ENCODE data around the gene GRK1. TPM values are rescaled to one million over a fixed set of nuclear protein-coding genes. Genes with fewer than 3 reads are reported as not detected.

GRK1 gene
- total RNA-seq, 1 donor from 2014 or later, result 0.07 TPM

GRCh38 chr13:113763961-113764792 is 97.2 kb downstream of the GRK1 start:
- Mint-ChIP-seq H3K27ac (ENCODE audit: unreplicated experiment) (no peak overlapping the region), H3K9me3 (ENCODE audit: low read depth) (no peaks in the 10 kb centered on the region), H3K4me1 (ENCODE audit: low read depth) (peaks cover 8% of the 10 kb centered on the region), H3K36me3 (ENCODE audit: low read depth) (peaks cover 3% of the 10 kb centered on the region), H3K27me3 (ENCODE audit: low read depth) (peaks cover 15% of the 10 kb centered on the region), H3K4me3 (ENCODE audit: unreplicated experiment) (no peak overlapping the region)
- DNase-seq (ENCODE audit: low spot score), result no peak
- no peak for TF ChIP-seq CTCF (IDR thresholded peaks at IDR 0.05)

- no peak for TF ChIP-seq CTCF (IDR thresholded peaks at IDR 0.05)
- H3K36me3 Mint-ChIP-seq (ENCODE audit: low read depth), result peaks cover 3% of the 10 kb centered on the region
- no peaks in the 10 kb centered on the region for H3K9me3 Mint-ChIP-seq (ENCODE audit: low read depth)
- no peak overlapping the region for H3K27ac Mint-ChIP-seq (ENCODE audit: unreplicated experiment)
- no peak for DNase-seq (ENCODE audit: low spot score)
- peaks cover under 1% of the 10 kb centered on the region for H3K4me1 Mint-ChIP-seq (ENCODE audit: low read depth)
- H3K4me3 Mint-ChIP-seq (ENCODE audit: unreplicated experiment), result no peak overlapping the region
- peaks cover 15% of the 10 kb centered on the region for H3K27me3 Mint-ChIP-seq (ENCODE audit: low read depth)
Measured at GRCh38 chr13:113764793-113765563, 98.0 kb downstream of the GRK1 start.

GRCh38 chr13:113765564-113765910 is 98.5 kb downstream of the GRK1 start:
- peaks cover 3% of the 10 kb centered on the region for H3K36me3 Mint-ChIP-seq (ENCODE audit: low read depth)
- no peaks in the 10 kb centered on the region for H3K4me1 Mint-ChIP-seq (ENCODE audit: low read depth)
- no peak overlapping the region for H3K4me3 Mint-ChIP-seq (ENCODE audit: unreplicated experiment)
- peaks cover 13% of the 10 kb centered on the region for H3K27me3 Mint-ChIP-seq (ENCODE audit: low read depth)
- no peaks in the 10 kb centered on the region for H3K9me3 Mint-ChIP-seq (ENCODE audit: low read depth)
- TF ChIP-seq CTCF (IDR thresholded peaks at IDR 0.05), result no peak
- no peak overlapping the region for H3K27ac Mint-ChIP-seq (ENCODE audit: unreplicated experiment)
- no peak for DNase-seq (ENCODE audit: low spot score)

GRCh38 chr13:113766035-113766800 is 99.2 kb downstream of the GRK1 start:
- Mint-ChIP-seq H3K36me3 (ENCODE audit: low read depth) (peaks cover 3% of the 10 kb centered on the region), H3K27me3 (ENCODE audit: low read depth) (peaks cover 7% of the 10 kb centered on the region), H3K9me3 (ENCODE audit: low read depth) (no peaks in the 10 kb centered on the region), H3K4me3 (ENCODE audit: unreplicated experiment) (no peak overlapping the region), H3K4me1 (ENCODE audit: low read depth) (no peaks in the 10 kb centered on the region), H3K27ac (ENCODE audit: unreplicated experiment) (no peak overlapping the region)
- DNase-seq (ENCODE audit: low spot score), result no peak
- TF ChIP-seq CTCF (IDR thresholded peaks at IDR 0.05), result no peak

GRCh38 chr13:113767366-113767765 is 100.3 kb downstream of the GRK1 start:
- Mint-ChIP-seq H3K27ac (ENCODE audit: unreplicated experiment) (no peak overlapping the region), H3K4me3 (ENCODE audit: unreplicated experiment) (no peak overlapping the region), H3K4me1 (ENCODE audit: low read depth) (no peaks in the 10 kb centered on the region), H3K36me3 (ENCODE audit: low read depth) (no peaks in the 10 kb centered on the region), H3K27me3 (ENCODE audit: low read depth) (peaks cover 2% of the 10 kb centered on the region), H3K9me3 (ENCODE audit: low read depth) (peaks cover 5% of the 10 kb centered on the region)
- no peak for TF ChIP-seq CTCF (IDR thresholded peaks at IDR 0.05)
- DNase-seq (ENCODE audit: low spot score), result no peak
